ENCODE data around the gene TLR4. TPM values are rescaled to one million over a fixed set of nuclear protein-coding genes. Genes with fewer than 3 reads are reported as not detected.

The TLR4 gene
- total RNA-seq, 2 experiments from 2014 or later: 0.06 TPM; not detected in 1

DNA sequence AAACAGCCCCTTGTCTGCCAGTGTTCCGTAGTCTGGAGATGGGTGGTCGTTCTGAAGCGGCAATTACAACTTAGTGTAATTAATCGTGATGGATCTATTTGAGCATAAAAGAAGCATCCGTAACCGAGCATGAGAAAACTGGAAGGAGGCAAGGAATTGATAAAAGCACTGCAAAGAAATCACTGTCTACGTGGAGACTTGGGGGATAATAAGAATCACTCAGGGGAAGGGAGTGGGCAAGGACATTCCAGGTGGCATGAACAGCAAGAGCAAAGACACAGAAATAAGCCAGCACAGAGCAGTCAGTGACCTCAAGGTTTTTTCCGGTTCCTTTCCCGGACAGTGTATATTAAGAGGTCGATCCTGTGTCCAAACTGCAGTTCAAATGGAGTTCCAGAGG lies 35.0 kb downstream of the TLR4 start:
- no peak overlapping the region for H3K27ac Mint-ChIP-seq
- peaks cover 6% of the 10 kb centered on the region for H3K4me1 Mint-ChIP-seq
- H3K27me3 Mint-ChIP-seq: peaks cover 31% of the 10 kb centered on the region
- no peak for DNase-seq
- H3K4me3 Mint-ChIP-seq: no peak overlapping the region
- POLR2A ChIA-PET: no interaction called here
- CTCF ChIA-PET: no interaction called here
- no peaks in the 10 kb centered on the region for H3K9me3 Mint-ChIP-seq
- no peaks in the 10 kb centered on the region for H3K36me3 Mint-ChIP-seq (ENCODE audit: low read depth)

DNA sequence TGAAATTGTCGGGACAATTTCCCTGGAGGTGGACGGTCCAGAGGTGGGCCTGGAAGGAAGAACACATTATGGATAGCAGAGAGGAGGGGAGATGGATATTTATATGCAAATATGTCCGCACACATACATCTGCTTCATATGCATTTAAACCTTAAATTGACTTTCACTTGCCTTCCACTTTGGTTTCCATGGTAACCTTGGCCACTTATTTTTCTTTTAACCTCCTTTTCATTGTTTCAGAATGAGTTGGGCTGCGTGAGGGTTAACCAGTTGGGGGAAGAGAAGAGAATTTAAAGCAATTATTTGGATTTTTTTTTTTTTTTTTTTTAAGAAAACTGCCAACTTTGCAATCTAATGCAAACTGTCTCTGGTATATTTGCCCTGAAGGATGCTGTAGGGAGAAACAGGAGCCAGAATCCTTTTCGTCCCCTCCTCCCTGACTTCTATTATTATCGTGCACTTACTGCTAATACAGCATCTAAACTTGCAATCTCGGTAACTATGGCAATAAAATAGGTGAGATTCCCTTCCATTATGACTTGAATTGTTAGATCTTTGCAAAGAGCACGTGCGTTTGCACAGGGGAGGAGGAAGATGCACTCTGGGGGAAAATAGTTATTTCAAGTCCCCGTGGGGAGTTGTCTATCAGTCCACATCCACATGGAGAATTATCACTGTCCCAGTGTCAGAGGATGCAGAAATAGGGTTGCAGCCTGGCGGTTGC lies 35.6 kb downstream of the TLR4 start:
- no peaks in the 10 kb centered on the region for H3K9me3 Mint-ChIP-seq
- no peak for DNase-seq
- no peak overlapping the region for H3K27ac Mint-ChIP-seq
- H3K27me3 Mint-ChIP-seq: peaks cover 35% of the 10 kb centered on the region
- ChIA-PET POLR2A (no interaction called here), CTCF (no interaction called here)
- H3K36me3 Mint-ChIP-seq (ENCODE audit: low read depth): no peaks in the 10 kb centered on the region
- no peak overlapping the region for H3K4me3 Mint-ChIP-seq
- H3K4me1 Mint-ChIP-seq: peaks cover 11% of the 10 kb centered on the region

DNA sequence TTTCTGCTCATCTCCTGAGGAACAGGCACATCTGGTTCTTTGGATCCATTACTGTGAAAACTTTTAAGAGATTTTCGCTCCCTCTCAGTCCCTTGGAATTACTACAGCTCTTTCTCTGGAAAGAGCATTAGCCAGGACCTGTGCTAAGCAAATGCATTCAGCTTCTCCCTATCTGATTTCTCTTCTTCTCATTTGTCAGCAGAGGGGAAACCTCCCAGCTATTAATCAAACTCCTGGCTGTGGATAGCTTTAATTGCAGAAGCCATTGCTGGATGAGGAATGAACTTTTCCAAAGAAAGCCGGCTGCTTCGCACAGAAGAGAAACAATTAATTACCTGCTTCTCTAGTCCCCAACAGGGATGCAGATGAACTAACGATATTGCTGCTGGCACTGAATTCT lies 37.9 kb downstream of the TLR4 start:
- H3K9me3 Mint-ChIP-seq: no peaks in the 10 kb centered on the region
- no peak overlapping the region for H3K27ac Mint-ChIP-seq
- no peak overlapping the region for H3K4me3 Mint-ChIP-seq
- no peaks in the 10 kb centered on the region for H3K36me3 Mint-ChIP-seq (ENCODE audit: low read depth)
- ChIA-PET POLR2A (no interaction called here), CTCF (interaction anchor here (0.6 to 1.3 kb wide), 3 partner anchors 9 to 93 kb away, joined by 3 to 5 read pairs (median 3); no protein-coding TSS in a partner anchor)
- peaks cover 42% of the 10 kb centered on the region for H3K27me3 Mint-ChIP-seq
- H3K4me1 Mint-ChIP-seq: peaks cover 19% of the 10 kb centered on the region
- DNase-seq: no peak

DNA sequence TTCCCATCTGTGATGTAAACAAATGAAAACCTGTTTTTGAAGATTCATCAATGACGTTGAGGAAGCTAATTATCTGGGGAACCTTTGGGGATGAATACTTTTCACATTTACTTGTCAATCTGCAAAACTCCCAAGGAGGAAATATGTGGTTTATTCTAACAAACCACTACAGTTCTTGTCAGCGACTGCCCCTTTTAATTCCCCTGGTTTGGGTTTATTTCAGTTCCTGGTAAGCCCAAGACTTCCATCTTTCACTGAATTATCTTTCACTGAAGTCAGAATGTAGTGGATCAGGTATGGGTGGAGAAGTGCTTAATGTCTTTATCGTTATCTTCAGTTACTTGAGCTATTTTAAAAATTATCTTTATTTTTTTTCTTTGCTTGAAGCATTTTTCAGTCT lies 40.2 kb downstream of the TLR4 start:
- Mint-ChIP-seq H3K9me3 (no peaks in the 10 kb centered on the region), H3K36me3 (ENCODE audit: low read depth) (no peaks in the 10 kb centered on the region), H3K27ac (no peak overlapping the region), H3K27me3 (peaks cover 48% of the 10 kb centered on the region), H3K4me1 (peaks cover 19% of the 10 kb centered on the region), H3K4me3 (peak overlapping the region; percentile 38)
- POLR2A ChIA-PET: no interaction called here
- no peak for DNase-seq
- CTCF ChIA-PET: no interaction called here

DNA sequence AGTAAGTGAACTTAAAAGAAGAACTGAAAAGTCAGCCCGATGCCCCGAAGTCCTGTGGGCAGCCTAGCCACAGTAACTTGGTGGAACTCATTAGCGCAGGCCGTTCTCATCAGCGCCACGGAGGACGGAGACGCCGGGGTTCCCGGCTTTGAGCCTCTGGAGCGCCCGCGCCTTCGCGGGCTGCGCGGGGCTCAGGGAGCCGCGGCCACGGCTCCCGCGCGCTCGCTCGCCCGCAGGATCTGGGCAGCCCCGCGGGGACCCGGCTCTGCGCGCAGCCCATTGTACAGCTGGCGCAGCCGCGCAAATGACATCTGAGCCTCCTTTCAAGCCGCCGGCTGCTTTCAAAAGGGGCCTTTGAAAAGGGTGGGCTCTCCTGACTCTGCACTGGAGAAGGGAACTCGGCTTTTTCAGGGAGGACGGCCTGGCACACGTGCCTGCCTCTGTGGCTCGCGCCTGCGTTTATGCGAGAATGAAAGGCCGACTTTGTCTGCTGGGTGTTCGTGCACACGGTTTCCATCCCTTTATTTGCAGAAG lies 40.7 kb downstream of the TLR4 start:
- POLR2A ChIA-PET: no interaction called here
- H3K36me3 Mint-ChIP-seq (ENCODE audit: low read depth): no peaks in the 10 kb centered on the region
- no peaks in the 10 kb centered on the region for H3K9me3 Mint-ChIP-seq
- H3K27ac Mint-ChIP-seq: no peak overlapping the region
- CTCF ChIA-PET: no interaction called here
- peaks cover 48% of the 10 kb centered on the region for H3K27me3 Mint-ChIP-seq
- H3K4me3 Mint-ChIP-seq: peak overlapping the region; percentile 38
- peaks cover 19% of the 10 kb centered on the region for H3K4me1 Mint-ChIP-seq
- DNase-seq: no peak

DNA sequence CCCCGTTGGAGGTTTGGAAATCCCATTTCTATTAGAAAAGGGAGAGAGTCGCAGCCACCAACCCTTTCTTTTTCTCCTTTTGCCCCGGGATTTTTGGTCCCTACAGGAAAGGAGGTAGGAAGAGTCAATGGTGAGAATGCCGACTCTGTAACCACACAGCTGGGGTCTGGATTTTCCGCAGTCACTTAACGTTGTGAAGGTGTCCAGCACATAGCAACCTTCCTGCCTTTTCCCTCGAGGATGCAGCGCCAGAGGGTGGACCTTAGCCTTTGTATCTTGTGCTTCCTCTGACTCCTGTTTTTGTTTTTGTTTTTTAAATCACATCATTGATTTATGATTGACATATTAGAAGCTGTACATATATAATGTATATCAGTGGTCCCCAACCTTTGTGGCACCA lies 41.4 kb downstream of the TLR4 start:
- H3K9me3 Mint-ChIP-seq: no peaks in the 10 kb centered on the region
- CTCF ChIA-PET: no interaction called here
- no peak overlapping the region for H3K27ac Mint-ChIP-seq
- POLR2A ChIA-PET: no interaction called here
- no peak for DNase-seq
- H3K36me3 Mint-ChIP-seq (ENCODE audit: low read depth): no peaks in the 10 kb centered on the region
- H3K4me3 Mint-ChIP-seq: peak overlapping the region; percentile 37
- H3K4me1 Mint-ChIP-seq: peaks cover 19% of the 10 kb centered on the region
- peaks cover 51% of the 10 kb centered on the region for H3K27me3 Mint-ChIP-seq

DNA sequence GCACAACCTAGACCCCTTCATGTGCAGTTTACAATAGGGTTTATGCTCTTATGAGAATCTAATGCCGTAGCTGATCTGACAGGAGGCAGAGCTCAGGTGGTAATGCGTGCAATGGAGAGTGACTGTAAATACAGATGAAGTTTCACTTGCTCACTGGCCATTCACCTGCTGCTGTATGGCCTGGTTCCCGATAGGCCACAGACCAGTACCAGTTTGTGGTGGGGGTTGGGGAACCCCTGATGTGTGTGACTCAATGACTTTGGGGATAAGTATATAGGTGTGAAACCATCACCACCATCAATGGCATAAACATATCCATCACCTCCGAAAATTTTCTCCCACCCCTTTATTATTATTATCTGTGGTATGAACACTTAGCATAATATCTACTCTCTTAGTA lies 42.1 kb downstream of the TLR4 start:
- ChIA-PET POLR2A (no interaction called here), CTCF (no interaction called here)
- no peaks in the 10 kb centered on the region for H3K9me3 Mint-ChIP-seq
- H3K27me3 Mint-ChIP-seq: peaks cover 51% of the 10 kb centered on the region
- no peak overlapping the region for H3K4me3 Mint-ChIP-seq
- no peaks in the 10 kb centered on the region for H3K36me3 Mint-ChIP-seq (ENCODE audit: low read depth)
- no peak overlapping the region for H3K27ac Mint-ChIP-seq
- H3K4me1 Mint-ChIP-seq: peaks cover 19% of the 10 kb centered on the region
- no peak for DNase-seq

DNA sequence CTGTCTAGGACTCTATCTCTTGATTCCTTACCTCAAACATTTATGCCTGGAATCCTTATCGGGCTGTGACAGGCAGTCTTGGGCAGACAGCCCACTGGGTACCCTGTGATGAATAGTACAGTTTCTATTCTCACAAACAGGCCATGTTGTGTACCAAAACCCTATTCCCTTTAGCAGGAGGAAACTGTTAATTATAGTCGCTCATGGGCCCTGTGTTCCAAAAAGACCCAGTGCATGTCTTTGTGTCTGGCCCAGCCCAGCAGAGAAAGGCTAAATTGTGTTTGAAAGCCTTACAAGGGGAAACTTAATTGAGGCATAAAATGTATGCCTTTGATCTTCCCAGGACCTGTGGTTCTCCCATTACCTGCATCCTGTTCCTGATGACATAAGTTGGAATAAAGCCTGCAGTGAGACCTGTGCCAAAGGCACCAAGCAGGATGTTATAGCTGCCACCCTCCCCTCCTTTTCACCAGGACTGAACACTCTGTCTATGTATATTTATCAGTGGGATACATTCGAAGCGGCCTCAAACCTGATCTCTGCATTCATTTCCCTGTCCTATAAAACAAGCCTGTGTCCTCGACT lies 43.3 kb downstream of the TLR4 start:
- H3K27me3 Mint-ChIP-seq: peaks cover 53% of the 10 kb centered on the region
- H3K9me3 Mint-ChIP-seq: no peaks in the 10 kb centered on the region
- POLR2A ChIA-PET: no interaction called here
- H3K27ac Mint-ChIP-seq: no peak overlapping the region
- CTCF ChIA-PET: no interaction called here
- no peak overlapping the region for H3K4me3 Mint-ChIP-seq
- H3K4me1 Mint-ChIP-seq: peaks cover 19% of the 10 kb centered on the region
- H3K36me3 Mint-ChIP-seq (ENCODE audit: low read depth): no peaks in the 10 kb centered on the region
- DNase-seq: no peak

DNA sequence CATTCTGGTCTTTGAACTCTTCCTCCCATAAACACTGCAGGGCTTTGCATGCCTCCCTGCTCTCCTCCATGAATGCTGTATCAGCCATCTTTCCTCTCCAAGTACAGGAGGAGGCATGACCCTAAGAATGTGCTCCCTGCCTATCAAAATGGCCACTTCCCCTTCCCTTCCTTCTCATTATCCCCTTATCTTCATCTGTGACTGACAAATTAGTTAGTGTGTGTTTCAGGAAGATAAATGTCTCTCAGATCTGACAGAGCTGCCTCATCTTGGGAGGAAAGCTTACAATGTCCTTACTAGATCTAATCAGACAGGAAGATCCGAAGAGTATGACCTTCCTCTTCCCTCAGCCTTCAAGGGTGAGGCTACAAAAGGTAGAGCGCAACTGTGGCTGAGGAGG lies 46.2 kb downstream of the TLR4 start:
- H3K9me3 Mint-ChIP-seq: no peaks in the 10 kb centered on the region
- peaks cover 39% of the 10 kb centered on the region for H3K27me3 Mint-ChIP-seq

DNA sequence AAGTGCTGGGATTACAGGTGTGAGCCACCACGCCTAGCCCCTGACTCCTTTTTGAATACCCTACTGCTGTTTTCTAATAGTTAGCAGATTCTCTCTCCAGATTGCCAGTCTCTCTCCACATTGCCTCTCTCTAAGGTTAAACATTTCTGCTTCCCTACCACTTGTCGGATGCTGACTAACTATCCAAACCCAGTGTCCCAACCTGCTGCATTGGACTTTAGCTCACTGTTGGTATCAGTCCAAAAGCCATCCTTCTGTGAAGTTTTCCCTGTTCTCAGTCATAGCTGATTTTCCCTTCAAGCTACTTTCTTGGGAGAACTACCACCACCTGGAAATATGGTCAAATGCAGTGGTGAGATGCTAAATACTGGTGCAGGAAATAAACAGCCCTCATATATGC lies 48.7 kb downstream of the TLR4 start:
- H3K27ac Mint-ChIP-seq: no peak overlapping the region
- H3K9me3 Mint-ChIP-seq: no peaks in the 10 kb centered on the region
- no peak for DNase-seq
- POLR2A ChIA-PET: no interaction called here
- H3K36me3 Mint-ChIP-seq (ENCODE audit: low read depth): no peaks in the 10 kb centered on the region
- CTCF ChIA-PET: interaction anchor here (1.1 kb wide), 1 partner anchor 17 kb away, joined by 3 read pairs; no protein-coding TSS in a partner anchor
- H3K4me3 Mint-ChIP-seq: no peak overlapping the region
- H3K4me1 Mint-ChIP-seq: no peaks in the 10 kb centered on the region
- H3K27me3 Mint-ChIP-seq: peaks cover 28% of the 10 kb centered on the region

More for the DNA sequence above, 46.2 kb downstream of the TLR4 start:
- DNase-seq: no peak
- CTCF ChIA-PET: interaction anchor here (0.6 kb wide), 1 partner anchor 13 kb away, joined by 3 read pairs; no protein-coding TSS in a partner anchor
- Mint-ChIP-seq H3K4me1 (peaks cover 3% of the 10 kb centered on the region), H3K4me3 (no peak overlapping the region), H3K36me3 (ENCODE audit: low read depth) (no peaks in the 10 kb centered on the region), H3K27ac (no peak overlapping the region)
- POLR2A ChIA-PET: no interaction called here

DNA sequence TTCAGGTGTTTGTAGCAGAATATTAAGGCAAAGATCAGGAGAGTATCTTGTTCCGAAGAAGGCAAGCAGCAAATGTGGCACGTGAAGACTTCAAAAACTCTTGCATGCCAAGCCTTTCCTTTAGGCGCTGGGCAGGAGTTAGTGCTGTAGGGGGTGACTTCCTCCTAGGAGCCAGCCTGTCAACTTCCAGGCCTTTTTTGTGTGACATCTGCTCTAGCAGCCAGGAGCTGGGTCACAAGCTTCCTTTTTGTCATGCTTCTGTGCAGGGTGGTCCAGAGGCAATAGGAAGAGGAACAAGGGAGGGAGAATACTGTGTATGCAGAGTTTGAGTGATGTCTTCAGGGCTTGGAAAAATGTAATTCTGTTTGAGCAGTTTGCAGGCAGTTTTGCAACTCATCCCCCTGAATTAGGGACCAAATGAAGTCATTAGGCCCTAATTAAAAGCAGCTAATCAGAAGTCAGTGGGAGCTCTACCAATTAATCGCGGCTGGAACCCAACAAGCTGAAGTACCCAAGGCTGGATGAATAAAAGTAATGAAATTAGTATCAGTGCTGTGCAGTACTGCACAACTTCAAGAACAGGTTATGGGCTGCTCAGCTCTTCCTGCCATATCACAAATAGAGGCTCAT lies 53.5 kb downstream of the TLR4 start:
- ChIA-PET CTCF (no interaction called here), POLR2A (no interaction called here)
- Mint-ChIP-seq H3K27ac (no peak overlapping the region), H3K4me3 (no peak overlapping the region), H3K4me1 (no peaks in the 10 kb centered on the region), H3K9me3 (no peaks in the 10 kb centered on the region), H3K36me3 (ENCODE audit: low read depth) (no peaks in the 10 kb centered on the region), H3K27me3 (peaks cover 21% of the 10 kb centered on the region)
- no peak for DNase-seq

DNA sequence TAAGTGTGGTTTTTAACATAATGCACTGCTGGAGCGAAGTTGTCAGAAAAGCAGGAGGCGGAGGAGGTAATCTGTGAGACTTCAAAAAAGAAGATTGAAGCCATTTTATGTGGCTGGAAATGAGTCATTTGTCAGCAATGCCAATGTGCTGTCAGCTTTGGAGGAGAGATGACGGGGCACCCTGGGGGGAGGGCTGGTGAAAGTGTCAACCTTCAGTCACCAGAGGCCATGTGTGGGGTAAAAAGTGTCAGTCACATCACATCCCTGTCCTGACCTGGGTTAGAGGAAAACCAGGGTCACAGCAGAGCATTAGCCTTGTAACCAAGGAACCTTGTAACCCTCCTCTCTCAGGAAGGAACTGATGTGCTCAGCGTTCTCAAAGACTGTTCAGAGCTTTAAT lies 59.1 kb downstream of the TLR4 start:
- Mint-ChIP-seq H3K27ac (no peak overlapping the region), H3K4me1 (no peaks in the 10 kb centered on the region), H3K36me3 (ENCODE audit: low read depth) (no peaks in the 10 kb centered on the region), H3K27me3 (peaks cover 10% of the 10 kb centered on the region), H3K9me3 (no peaks in the 10 kb centered on the region), H3K4me3 (no peak overlapping the region)
- ChIA-PET POLR2A (no interaction called here), CTCF (interaction anchor here (0.7 kb wide), 1 partner anchor 13 kb away, joined by 3 read pairs; no protein-coding TSS in a partner anchor)
- DNase-seq: no peak

DNA sequence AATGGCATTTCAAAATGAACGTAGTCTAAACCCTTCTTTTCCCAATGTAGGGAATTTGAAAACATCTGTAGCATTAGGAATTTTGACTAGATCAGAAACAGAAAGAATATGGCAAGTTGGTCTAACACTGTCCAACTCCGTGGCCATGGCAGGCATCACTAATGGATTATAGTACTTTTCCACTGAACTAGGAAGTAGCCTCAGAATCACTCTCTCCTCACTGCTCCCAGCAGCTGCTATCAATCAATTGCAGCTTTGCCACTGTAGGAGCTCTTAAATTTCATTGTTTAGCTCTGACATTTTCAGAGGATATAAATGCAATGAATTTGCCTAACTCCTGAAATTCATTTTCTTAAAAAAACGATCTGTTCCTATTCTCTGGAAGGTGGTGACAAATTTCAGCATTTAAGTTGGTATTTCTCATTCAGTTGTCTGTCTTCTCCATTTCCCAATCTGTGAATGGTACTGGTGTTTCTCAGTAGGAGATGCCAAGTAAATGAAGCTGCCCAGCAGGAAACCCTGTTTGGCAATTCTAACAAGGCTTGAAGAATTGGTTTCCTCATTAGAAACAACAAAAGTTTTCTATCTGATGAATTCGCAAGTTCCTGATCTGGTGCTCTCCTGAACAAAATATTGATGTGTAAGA lies 64.7 kb downstream of the TLR4 start:
- Mint-ChIP-seq H3K27me3 (peaks cover 28% of the 10 kb centered on the region), H3K27ac (no peak overlapping the region), H3K4me3 (no peak overlapping the region), H3K36me3 (ENCODE audit: low read depth) (no peaks in the 10 kb centered on the region), H3K4me1 (no peaks in the 10 kb centered on the region), H3K9me3 (no peaks in the 10 kb centered on the region)
- ChIA-PET CTCF (interaction anchor here (0.5 kb wide), 1 partner anchor 14 kb away, joined by 4 read pairs; no protein-coding TSS in a partner anchor), POLR2A (no interaction called here)
- no peak for DNase-seq

Data from activated CD4-positive, alpha-beta T cell treated with anti-CD3 and anti-CD28 coated beads, Interleukin-2, amount 10 ng/mL, durations not matched to agents 7 days and 5 days (primary cell).